ENCODE results near the gene VGLL2.

Gene VGLL2

GRCh38 chr6:117268924-117269323, 3.6 kb downstream of the VGLL2 start:
- H3K4me1 ChIP-seq (ENCODE audit: control insufficient read depth, insufficient read depth, low read length, unreplicated experiment): no peaks in the 10 kb centered on the region
- H3K79me2 ChIP-seq (ENCODE audit: control insufficient read depth, insufficient read depth, low read length, unreplicated experiment): no peaks in the 10 kb centered on the region
- no peak overlapping the region for H2AFZ ChIP-seq (ENCODE audit: low read length, unreplicated experiment)
- H3K27ac ChIP-seq (ENCODE audit: low read depth, low read length): no peak overlapping the region
- H3K4me3 ChIP-seq (ENCODE audit: low read depth, low read length): no peak overlapping the region
- H3K27me3 ChIP-seq (ENCODE audit: insufficient read depth, low read length): peaks cover 98% of the 10 kb centered on the region
- H3K36me3 ChIP-seq (ENCODE audit: insufficient read depth, low read length): no peaks in the 10 kb centered on the region

DNA sequence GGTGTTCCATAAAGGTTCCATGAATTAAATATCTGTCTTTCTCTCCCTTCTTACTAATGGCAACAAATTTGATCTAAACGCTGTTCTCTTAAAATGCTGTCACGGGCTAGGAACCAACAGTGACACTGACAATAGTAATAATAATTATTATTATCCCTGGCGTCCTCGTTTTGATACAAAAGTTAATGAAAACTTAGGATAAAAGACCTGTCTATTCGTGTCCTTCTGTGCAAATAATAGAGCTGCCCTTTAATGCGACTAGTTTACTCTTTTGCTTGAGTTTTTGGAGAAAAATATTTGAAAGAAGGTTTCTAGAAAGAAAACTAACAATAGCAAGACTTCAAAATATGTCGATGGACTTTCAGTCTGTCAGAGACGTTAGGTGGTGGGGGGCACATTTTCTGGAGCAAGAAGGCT, 4.3 kb downstream of the VGLL2 start:
- no peaks in the 10 kb centered on the region for H3K79me2 ChIP-seq (ENCODE audit: control insufficient read depth, insufficient read depth, low read length, unreplicated experiment)
- H3K4me3 ChIP-seq (ENCODE audit: low read depth, low read length): no peak overlapping the region
- H3K4me1 ChIP-seq (ENCODE audit: control insufficient read depth, insufficient read depth, low read length, unreplicated experiment): no peaks in the 10 kb centered on the region
- no peaks in the 10 kb centered on the region for H3K36me3 ChIP-seq (ENCODE audit: insufficient read depth, low read length)
- peaks cover 98% of the 10 kb centered on the region for H3K27me3 ChIP-seq (ENCODE audit: insufficient read depth, low read length)
- no peak overlapping the region for H2AFZ ChIP-seq (ENCODE audit: low read length, unreplicated experiment)
- no peak overlapping the region for H3K27ac ChIP-seq (ENCODE audit: low read depth, low read length)

DNA sequence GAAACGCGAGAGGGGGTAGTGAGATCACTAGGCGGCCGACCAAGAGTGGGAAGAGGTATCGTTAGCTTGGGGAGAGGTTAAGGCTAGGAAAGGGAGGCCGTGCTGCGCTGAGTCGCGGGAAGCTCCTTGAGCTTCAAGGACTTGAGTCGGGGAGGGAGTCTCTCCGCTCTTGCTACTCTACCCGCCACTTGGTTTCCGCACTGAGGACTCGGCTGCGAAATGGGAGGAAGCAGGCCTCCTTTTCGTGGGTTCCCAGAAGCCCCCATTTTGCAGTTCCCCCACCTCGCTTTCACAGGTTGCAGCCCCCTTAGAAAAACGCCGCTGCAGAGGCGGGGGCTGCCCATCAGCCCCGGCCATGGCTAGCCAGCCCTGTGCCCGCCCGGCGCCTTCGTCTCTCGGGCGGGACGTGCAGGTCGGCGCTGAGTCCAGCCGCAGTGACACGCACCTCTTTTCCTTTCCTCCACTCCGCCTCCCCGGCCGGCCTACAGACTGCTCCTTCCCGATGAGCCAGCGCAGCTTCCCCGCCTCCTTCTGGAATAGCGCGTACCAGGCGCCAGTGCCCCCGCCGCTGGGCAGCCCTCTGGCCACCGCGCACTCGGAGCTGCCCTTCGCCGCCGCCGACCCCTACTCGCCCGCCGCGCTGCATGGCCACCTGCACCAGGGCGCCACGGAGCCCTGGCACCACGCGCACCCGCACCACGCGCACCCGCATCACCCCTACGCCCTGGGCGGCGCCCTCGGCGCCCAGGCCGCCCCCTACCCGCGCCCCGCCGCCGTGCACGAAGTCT, 4.9 kb downstream of the VGLL2 start:
- no peaks in the 10 kb centered on the region for H3K79me2 ChIP-seq (ENCODE audit: control insufficient read depth, insufficient read depth, low read length, unreplicated experiment)
- peak overlapping the region; percentile 34; the same call in 1 of the 2 replicates for H3K4me3 ChIP-seq (ENCODE audit: low read depth, low read length)
- H3K27me3 ChIP-seq (ENCODE audit: insufficient read depth, low read length): peaks cover 98% of the 10 kb centered on the region
- H3K36me3 ChIP-seq (ENCODE audit: insufficient read depth, low read length): no peaks in the 10 kb centered on the region
- H2AFZ ChIP-seq (ENCODE audit: low read length, unreplicated experiment): no peak overlapping the region
- no peaks in the 10 kb centered on the region for H3K4me1 ChIP-seq (ENCODE audit: control insufficient read depth, insufficient read depth, low read length, unreplicated experiment)
- no peak overlapping the region for H3K27ac ChIP-seq (ENCODE audit: low read depth, low read length)

GRCh38 chr6:117270843-117271507, 5.6 kb downstream of the VGLL2 start:
- Histone ChIP-seq H3K27me3 (ENCODE audit: insufficient read depth, low read length) (peaks cover 98% of the 10 kb centered on the region), H3K79me2 (ENCODE audit: control insufficient read depth, insufficient read depth, low read length, unreplicated experiment) (no peaks in the 10 kb centered on the region), H3K36me3 (ENCODE audit: insufficient read depth, low read length) (no peaks in the 10 kb centered on the region), H3K27ac (ENCODE audit: low read depth, low read length) (no peak overlapping the region), H2AFZ (ENCODE audit: low read length, unreplicated experiment) (no peak overlapping the region), H3K4me3 (ENCODE audit: low read depth, low read length) (peak overlapping the region; percentile 34; the same call in 1 of the 2 replicates), H3K4me1 (ENCODE audit: control insufficient read depth, insufficient read depth, low read length, unreplicated experiment) (no peaks in the 10 kb centered on the region)

- H2AFZ ChIP-seq (ENCODE audit: low read length, unreplicated experiment): no peak overlapping the region
- H3K79me2 ChIP-seq (ENCODE audit: control insufficient read depth, insufficient read depth, low read length, unreplicated experiment): no peaks in the 10 kb centered on the region
- H3K27me3 ChIP-seq (ENCODE audit: insufficient read depth, low read length): peaks cover 98% of the 10 kb centered on the region
- no peak overlapping the region for H3K27ac ChIP-seq (ENCODE audit: low read depth, low read length)
- no peaks in the 10 kb centered on the region for H3K4me1 ChIP-seq (ENCODE audit: control insufficient read depth, insufficient read depth, low read length, unreplicated experiment)
- no peak overlapping the region for H3K4me3 ChIP-seq (ENCODE audit: low read depth, low read length)
- no peaks in the 10 kb centered on the region for H3K36me3 ChIP-seq (ENCODE audit: insufficient read depth, low read length)
Observed at GRCh38 chr6:117272032-117272866, 6.9 kb downstream of the VGLL2 start.

DNA sequence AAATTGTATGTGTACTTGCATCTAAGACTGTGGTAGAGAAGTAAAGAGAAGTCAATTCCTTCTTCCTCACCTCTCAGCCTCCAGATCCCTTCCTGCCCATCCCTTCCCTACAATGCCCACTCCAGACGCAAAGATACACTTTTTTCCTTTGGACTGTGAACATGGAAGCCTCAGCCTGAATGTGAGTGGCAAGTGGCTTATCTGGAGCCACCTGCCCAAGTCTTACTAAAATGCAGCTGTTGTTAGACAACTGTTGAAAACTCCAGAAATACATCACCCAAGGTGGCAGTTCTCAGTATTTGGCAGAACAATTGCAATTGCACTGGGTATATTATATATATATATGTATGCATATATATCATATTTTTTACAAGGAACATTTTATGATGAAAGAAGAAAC, 7.5 kb downstream of the VGLL2 start:
- Histone ChIP-seq H3K27ac (ENCODE audit: low read depth, low read length) (no peak overlapping the region), H3K36me3 (ENCODE audit: insufficient read depth, low read length) (no peaks in the 10 kb centered on the region), H3K27me3 (ENCODE audit: insufficient read depth, low read length) (peaks cover 91% of the 10 kb centered on the region), H3K4me1 (ENCODE audit: control insufficient read depth, insufficient read depth, low read length, unreplicated experiment) (no peaks in the 10 kb centered on the region), H3K79me2 (ENCODE audit: control insufficient read depth, insufficient read depth, low read length, unreplicated experiment) (no peaks in the 10 kb centered on the region), H2AFZ (ENCODE audit: low read length, unreplicated experiment) (no peak overlapping the region), H3K4me3 (ENCODE audit: low read depth, low read length) (no peak overlapping the region)

DNA sequence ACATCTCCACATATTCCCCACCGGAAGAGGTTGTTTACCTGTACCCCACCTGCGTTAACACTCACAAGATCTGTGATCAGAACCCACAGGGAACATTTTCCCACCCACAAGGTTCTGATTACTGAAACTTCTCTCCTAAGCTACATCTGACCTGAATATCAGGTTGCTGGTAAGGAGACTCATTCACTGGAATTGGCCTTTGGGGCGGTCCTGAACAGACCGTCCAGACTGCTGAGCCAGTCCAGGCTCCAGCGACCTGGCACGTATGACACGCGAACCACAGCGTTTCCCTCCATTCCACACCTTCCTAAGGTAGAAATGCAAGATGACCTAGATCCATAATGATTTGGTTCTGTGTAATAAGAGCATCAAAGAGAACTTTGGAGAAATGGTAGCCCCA, 9.8 kb downstream of the VGLL2 start:
- Histone ChIP-seq H3K79me2 (ENCODE audit: control insufficient read depth, insufficient read depth, low read length, unreplicated experiment) (no peaks in the 10 kb centered on the region), H3K27ac (ENCODE audit: low read depth, low read length) (no peak overlapping the region), H3K27me3 (ENCODE audit: insufficient read depth, low read length) (peaks cover 89% of the 10 kb centered on the region), H2AFZ (ENCODE audit: low read length, unreplicated experiment) (no peak overlapping the region), H3K36me3 (ENCODE audit: insufficient read depth, low read length) (no peaks in the 10 kb centered on the region), H3K4me3 (ENCODE audit: low read depth, low read length) (no peak overlapping the region), H3K4me1 (ENCODE audit: control insufficient read depth, insufficient read depth, low read length, unreplicated experiment) (no peaks in the 10 kb centered on the region)

- no peaks in the 10 kb centered on the region for H3K4me1 ChIP-seq (ENCODE audit: control insufficient read depth, insufficient read depth, low read length, unreplicated experiment)
Observed at GRCh38 chr6:117275711-117276110, 10.4 kb downstream of the VGLL2 start.

GRCh38 chr6:117276778-117277316, 11.5 kb downstream of the VGLL2 start:
- no peaks in the 10 kb centered on the region for H3K4me1 ChIP-seq (ENCODE audit: control insufficient read depth, insufficient read depth, low read length, unreplicated experiment)
- no peaks in the 10 kb centered on the region for H3K36me3 ChIP-seq (ENCODE audit: insufficient read depth, low read length)
- H3K27me3 ChIP-seq (ENCODE audit: insufficient read depth, low read length): peaks cover 85% of the 10 kb centered on the region
- no peaks in the 10 kb centered on the region for H3K79me2 ChIP-seq (ENCODE audit: control insufficient read depth, insufficient read depth, low read length, unreplicated experiment)
- H2AFZ ChIP-seq (ENCODE audit: low read length, unreplicated experiment): no peak overlapping the region
- no peak overlapping the region for H3K27ac ChIP-seq (ENCODE audit: low read depth, low read length)
- H3K4me3 ChIP-seq (ENCODE audit: low read depth, low read length): no peak overlapping the region

More at GRCh38 chr6:117275711-117276110, 10.4 kb downstream of the VGLL2 start:
- no peak overlapping the region for H2AFZ ChIP-seq (ENCODE audit: low read length, unreplicated experiment)
- no peak overlapping the region for H3K4me3 ChIP-seq (ENCODE audit: low read depth, low read length)
- peaks cover 90% of the 10 kb centered on the region for H3K27me3 ChIP-seq (ENCODE audit: insufficient read depth, low read length)
- H3K27ac ChIP-seq (ENCODE audit: low read depth, low read length): no peak overlapping the region
- no peaks in the 10 kb centered on the region for H3K79me2 ChIP-seq (ENCODE audit: control insufficient read depth, insufficient read depth, low read length, unreplicated experiment)
- no peaks in the 10 kb centered on the region for H3K36me3 ChIP-seq (ENCODE audit: insufficient read depth, low read length)

DNA sequence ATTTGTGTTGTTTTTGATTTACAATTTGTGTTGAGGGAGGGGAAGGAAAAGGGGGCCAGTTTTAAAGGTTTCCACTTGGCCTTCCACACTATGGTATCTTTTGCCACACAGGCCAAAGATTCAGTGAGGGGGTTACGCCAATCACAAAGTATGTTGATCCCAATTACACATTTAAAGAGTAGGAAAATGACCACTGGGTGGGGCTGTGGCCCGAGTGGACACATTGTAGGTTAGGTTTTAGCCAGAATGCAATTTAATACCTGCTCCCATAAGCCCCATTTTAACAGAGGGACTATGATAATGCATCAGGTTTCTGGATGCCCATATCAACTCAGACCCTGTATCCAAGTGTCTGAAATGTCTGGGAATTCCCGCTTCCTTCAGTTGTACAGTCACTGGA, 15.6 kb downstream of the VGLL2 start:
- H3K27ac ChIP-seq (ENCODE audit: low read depth, low read length): no peak overlapping the region
- H3K79me2 ChIP-seq (ENCODE audit: control insufficient read depth, insufficient read depth, low read length, unreplicated experiment): no peaks in the 10 kb centered on the region
- H3K27me3 ChIP-seq (ENCODE audit: insufficient read depth, low read length): peaks cover 58% of the 10 kb centered on the region
- H3K4me1 ChIP-seq (ENCODE audit: control insufficient read depth, insufficient read depth, low read length, unreplicated experiment): no peaks in the 10 kb centered on the region
- H3K36me3 ChIP-seq (ENCODE audit: insufficient read depth, low read length): no peaks in the 10 kb centered on the region
- H3K4me3 ChIP-seq (ENCODE audit: low read depth, low read length): no peak overlapping the region
- no peak overlapping the region for H2AFZ ChIP-seq (ENCODE audit: low read length, unreplicated experiment)

Measured in ACC112 (cell line).